Measurements from ENCODE around the gene CBFA2T2. TPM values are rescaled to one million over a fixed set of nuclear protein-coding genes. Genes with fewer than 3 reads are reported as not detected.

CBFA2T2 gene
- total and polyA plus RNA-seq, 4 experiments from 2014 or later, result 16.5 to 43.4 (median 33.6) TPM

DNA sequence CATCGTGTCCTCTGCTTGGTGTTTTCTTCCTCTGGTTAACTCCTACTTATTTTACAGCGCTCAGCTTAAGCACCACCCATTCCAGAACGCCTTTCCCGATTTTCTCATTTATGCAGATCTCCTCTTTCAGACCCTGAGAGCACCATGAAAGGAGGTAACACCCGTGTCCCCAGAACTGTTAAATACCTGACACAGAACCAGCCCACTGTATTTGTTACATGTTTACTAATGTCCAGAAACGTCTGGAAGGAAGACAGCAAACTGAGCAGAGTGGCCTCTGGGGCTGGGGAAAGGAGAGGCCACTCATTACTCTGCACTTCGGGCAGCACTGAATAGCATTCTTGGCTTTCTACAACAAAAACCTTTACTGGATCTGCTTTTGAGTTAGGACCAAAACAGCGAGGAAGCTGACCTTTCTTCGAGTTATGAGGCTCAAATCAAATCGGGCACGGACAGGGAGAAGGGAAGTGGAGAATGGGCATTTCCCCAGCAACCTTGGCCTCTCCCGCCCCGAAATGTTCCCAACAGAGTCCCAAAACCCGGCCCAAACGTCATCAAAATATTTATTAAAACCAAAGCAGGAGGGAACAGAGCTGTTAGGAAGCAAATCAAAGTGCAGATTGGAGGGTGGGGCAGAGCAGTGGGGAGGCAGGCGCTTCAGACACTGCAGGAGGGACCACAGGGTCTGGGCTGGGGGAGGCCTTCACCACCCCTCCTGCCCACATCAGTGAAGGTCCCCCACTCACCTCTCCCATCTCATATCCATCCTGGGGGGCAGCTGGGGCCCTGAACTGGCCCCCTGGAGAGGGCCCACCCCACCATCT is 185.5 kb downstream of the CBFA2T2 start:
- Histone ChIP-seq H3K4me3 (ENCODE audit: low read length in 2 of 2) (no peak overlapping the region), H3K9me3 (ENCODE audit: control insufficient read depth in 1 of 2, low read length in 2 of 2) (no peaks in the 10 kb centered on the region), H3K27me3 (ENCODE audit: insufficient read depth, low read length) (no peaks in the 10 kb centered on the region), H3K4me1 (ENCODE audit: insufficient read depth, low read length) (peaks cover 54% of the 10 kb centered on the region), H3K27ac (ENCODE audit: low read depth, low read length) (no peak overlapping the region), H3K36me3 (ENCODE audit: insufficient read depth, low read length) (no peaks in the 10 kb centered on the region)
- H3K4me1 Mint-ChIP-seq, result peaks cover 25 to 66% (median 45%) of the 10 kb centered on the region in 4 donors
- H3K4me3 Mint-ChIP-seq, result peak overlapping the region; percentile 73 to 91 (median 82)
- ChIA-PET POLR2A (ENCODE audit: partially characterized antibody) (interaction anchor here (0.9 to 3.4 kb wide), 5 partner anchors 9 to 232 kb away, joined by 3 to 25 read pairs (median 4); partner anchors contain the start of genes ACTL10, PXMP4 and SNTA1), CTCF (ENCODE audit: partially characterized antibody) (no interaction called here)
- DNase-seq, result no peak
- peak overlapping the region; percentile 31 to 87 (median 77) for H3K27ac Mint-ChIP-seq
- no peaks in the 10 kb centered on the region for H3K36me3 Mint-ChIP-seq
- intact Hi-C loops (cut with micrococcal nuclease), result no loop called here
- H3K27me3 Mint-ChIP-seq, result no peaks in the 10 kb centered on the region
- no peaks in the 10 kb centered on the region for H3K9me3 Mint-ChIP-seq

DNA sequence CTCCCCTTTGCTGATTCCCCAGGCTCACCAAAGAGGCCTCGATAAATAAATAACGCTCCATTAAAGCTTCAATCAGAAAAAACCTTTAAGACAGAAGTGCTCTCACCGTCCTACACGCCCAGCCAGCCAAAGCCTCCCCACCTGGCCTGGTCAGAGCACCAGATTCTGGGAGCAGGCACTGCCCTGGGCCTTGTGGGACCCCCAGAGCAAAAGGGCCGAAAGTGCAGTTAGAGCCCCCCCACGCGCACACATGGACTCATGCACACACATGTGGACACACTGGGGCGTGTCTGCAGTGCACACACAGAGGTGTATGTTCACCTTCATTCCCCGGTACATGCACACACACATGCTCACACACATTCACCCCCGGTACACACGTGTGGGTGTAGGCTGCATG is 186.2 kb downstream of the CBFA2T2 start:
- no peak for DNase-seq
- CTCF ChIA-PET (ENCODE audit: partially characterized antibody), result no interaction called here
- Histone ChIP-seq H3K9me3 (ENCODE audit: control insufficient read depth in 1 of 2, low read length in 2 of 2) (no peaks in the 10 kb centered on the region), H3K36me3 (ENCODE audit: insufficient read depth, low read length) (no peaks in the 10 kb centered on the region), H3K4me3 (ENCODE audit: low read length in 2 of 2) (no peak overlapping the region), H3K27me3 (ENCODE audit: insufficient read depth, low read length) (no peaks in the 10 kb centered on the region), H3K27ac (ENCODE audit: low read depth, low read length) (no peak overlapping the region), H3K4me1 (ENCODE audit: insufficient read depth, low read length) (peaks cover 62% of the 10 kb centered on the region)
- peak overlapping the region in 1 of 7 donors; percentile 31 for H3K27ac Mint-ChIP-seq
- no peaks in the 10 kb centered on the region for H3K9me3 Mint-ChIP-seq
- intact Hi-C loops (cut with micrococcal nuclease), result no loop called here
- peaks cover 27 to 69% (median 50%) of the 10 kb centered on the region in 4 donors for H3K4me1 Mint-ChIP-seq
- no peaks in the 10 kb centered on the region for H3K36me3 Mint-ChIP-seq
- POLR2A ChIA-PET (ENCODE audit: partially characterized antibody), result interaction anchor here (1.0 to 3.4 kb wide), 3 partner anchors 10 to 44 kb away, joined by 3 to 25 read pairs (median 6); partner anchors contain the start of gene ACTL10
- H3K4me3 Mint-ChIP-seq, result peak overlapping the region in 4 of 8 donors; percentile 13 to 42 (median 32)
- no peaks in the 10 kb centered on the region for H3K27me3 Mint-ChIP-seq

DNA sequence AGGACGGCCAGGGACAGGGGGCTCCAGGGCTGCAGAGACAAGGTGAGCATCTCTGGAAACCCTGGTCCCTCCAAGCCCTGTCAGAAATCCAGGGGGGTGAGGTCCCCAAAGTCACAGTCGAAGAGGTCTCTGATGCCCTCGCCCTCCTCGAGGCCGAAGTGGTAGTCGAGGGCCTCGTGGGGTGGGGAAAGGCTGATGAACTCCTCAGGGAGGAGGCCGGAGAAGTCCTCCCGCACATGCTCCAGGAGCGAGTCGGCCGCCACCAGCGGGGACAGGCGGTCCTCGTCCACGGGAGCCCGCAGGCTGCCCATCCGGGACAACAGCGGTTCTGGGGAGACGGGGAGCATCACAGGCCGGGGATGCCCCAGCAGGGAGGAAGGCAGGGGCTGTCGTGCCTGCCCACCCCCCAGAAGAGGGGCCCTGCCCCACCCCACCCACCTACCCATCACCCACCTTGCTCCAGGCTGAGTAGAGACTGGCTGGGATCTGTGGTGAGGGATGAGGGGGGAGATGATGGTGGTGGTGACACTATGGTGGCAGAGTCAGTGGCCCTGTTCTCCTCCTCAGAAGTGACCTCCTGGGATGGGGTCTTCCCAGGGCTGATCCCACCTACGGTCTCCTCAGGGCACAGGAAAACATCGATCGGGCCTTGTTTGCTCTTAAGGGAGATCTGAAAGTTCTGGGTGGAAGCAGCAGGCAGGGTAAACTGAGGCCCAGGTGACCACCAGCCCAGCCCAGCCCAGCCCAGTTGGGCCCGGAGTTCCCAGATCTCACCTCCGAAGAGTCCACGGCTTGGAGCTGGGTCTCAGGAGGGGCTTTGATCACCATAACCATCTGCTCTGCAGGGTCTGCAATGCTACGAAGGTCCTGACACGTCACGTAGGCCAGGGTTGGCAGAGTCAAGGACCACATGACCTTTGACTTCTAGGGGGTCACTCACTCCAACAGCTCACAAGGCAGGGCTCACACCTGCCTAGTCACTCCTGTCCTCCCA is 187.1 kb downstream of the CBFA2T2 start:
- ChIA-PET POLR2A (ENCODE audit: partially characterized antibody) (interaction anchor here (5.3 kb wide), 1 partner anchor 10 kb away, joined by 122 read pairs; the partner anchor contains the start of genes ACTL10 and C20orf144), CTCF (ENCODE audit: partially characterized antibody) (interaction anchor here (1.4 to 6.5 kb wide), 2 partner anchors 9 to 222 kb away, joined by 4 to 88 read pairs; partner anchors contain the start of gene ACTL10)
- Histone ChIP-seq H3K9me3 (ENCODE audit: control insufficient read depth in 1 of 2, low read length in 2 of 2) (no peaks in the 10 kb centered on the region), H3K27me3 (ENCODE audit: insufficient read depth, low read length) (no peaks in the 10 kb centered on the region), H3K27ac (ENCODE audit: low read depth, low read length) (no peak overlapping the region), H3K4me3 (ENCODE audit: low read length in 2 of 2) (no peak overlapping the region), H3K4me1 (ENCODE audit: insufficient read depth, low read length) (peaks cover 62% of the 10 kb centered on the region), H3K36me3 (ENCODE audit: insufficient read depth, low read length) (no peaks in the 10 kb centered on the region)
- no peak for DNase-seq
- Mint-ChIP-seq H3K4me3 (peak overlapping the region in 3 of 8 donors; percentile 9 to 31 (median 29)), H3K27me3 (no peaks in the 10 kb centered on the region), H3K27ac (peak overlapping the region in 4 of 7 donors; percentile 10 to 52 (median 37)), H3K4me1 (peaks cover 33 to 73% (median 53%) of the 10 kb centered on the region in 4 donors), H3K9me3 (no peaks in the 10 kb centered on the region), H3K36me3 (no peaks in the 10 kb centered on the region)
- intact Hi-C loops (cut with micrococcal nuclease), result no loop called here

DNA sequence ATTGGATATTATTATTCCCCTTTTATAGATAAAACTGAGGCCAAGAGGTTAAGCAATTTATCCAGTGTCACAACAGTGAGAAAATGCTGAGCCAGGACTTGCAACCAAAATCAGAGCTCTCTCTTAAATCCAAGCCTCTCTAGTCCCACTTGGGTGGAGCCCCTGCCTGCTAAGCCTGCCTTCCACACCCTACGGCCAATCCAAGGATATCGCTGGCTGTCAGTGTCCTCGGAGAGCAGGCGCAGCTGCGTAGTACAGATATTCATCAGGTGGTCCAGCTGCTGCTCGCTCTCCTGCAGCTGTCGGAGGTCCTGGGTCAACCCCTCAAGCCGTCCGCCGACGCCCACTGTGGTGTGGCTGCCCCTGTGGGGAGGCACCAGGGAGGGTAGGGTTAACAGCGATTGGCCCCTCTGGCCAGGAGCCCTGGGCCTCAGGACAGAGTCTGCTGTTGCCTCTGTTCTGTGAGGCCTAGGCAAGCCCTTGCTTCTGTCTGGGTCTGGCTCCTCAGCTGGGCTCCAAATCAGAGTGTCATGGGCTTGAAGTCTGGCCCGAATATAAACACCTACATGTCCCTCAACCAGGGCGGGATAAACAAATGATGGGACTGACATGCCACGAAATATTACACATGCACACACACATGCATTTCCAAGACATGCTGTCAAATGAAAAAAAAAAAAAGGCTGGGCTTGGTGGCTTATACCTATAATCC is 188.3 kb downstream of the CBFA2T2 start:
- ChIA-PET POLR2A (ENCODE audit: partially characterized antibody) (interaction anchor here (2.2 to 5.3 kb wide), 3 partner anchors 10 to 42 kb away, joined by 15 to 122 read pairs (median 19); partner anchors contain the start of genes ACTL10, C20orf144 and PXMP4), CTCF (ENCODE audit: partially characterized antibody) (interaction anchor here (1.4 to 6.5 kb wide), 3 partner anchors 11 to 223 kb away, joined by 4 to 88 read pairs (median 4); partner anchors contain the start of genes ACTL10 and C20orf144)
- intact Hi-C loops (cut with micrococcal nuclease), result no loop called here

DNA sequence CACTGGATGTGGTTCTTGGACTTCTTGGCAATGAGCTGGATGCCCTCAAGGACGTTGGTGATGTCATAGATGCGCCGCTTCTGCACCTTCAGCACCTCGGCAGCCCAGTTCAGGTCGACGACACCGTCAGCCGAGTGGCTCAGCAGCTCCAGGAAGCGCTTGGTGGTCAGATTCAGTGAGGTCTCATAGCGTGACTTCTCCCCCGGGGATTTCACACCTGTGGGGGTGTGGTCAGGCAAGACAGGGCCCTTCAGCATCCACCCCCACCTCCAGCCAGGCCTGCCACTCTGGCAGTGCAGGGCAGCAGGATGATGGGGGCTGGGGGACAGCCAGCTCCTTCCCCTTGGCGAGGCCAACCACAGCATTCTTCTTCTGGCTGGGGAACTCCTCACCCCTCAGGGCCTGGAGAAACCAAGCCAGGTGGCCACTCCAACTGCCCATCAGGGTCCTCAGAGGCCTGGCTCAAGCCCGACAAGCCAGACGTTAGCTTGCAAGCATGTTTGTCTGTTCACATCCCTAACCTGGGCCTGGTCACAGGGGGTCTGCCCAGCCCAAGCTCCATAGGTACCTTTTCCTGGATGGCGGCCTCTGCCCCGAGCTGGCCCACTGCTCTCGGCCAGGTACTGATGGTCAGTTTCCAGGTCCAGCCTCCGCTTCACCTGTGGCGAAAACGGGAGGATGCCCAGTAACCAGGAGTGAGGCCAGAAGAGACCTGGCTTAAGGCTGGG is 190.0 kb downstream of the CBFA2T2 start:
- no peak overlapping the region for H3K27ac ChIP-seq (ENCODE audit: low read depth, low read length)
- POLR2A ChIA-PET (ENCODE audit: partially characterized antibody), result interaction anchor here (1.1 to 5.3 kb wide), 9 partner anchors 8 to 432 kb away, joined by 3 to 122 read pairs (median 7); partner anchors contain the start of genes ACTL10, C20orf144, CBFA2T2 and EIF2S2
- no peaks in the 10 kb centered on the region for H3K27me3 ChIP-seq (ENCODE audit: insufficient read depth, low read length)
- CTCF ChIA-PET (ENCODE audit: partially characterized antibody), result interaction anchor here (1.0 to 6.5 kb wide), 6 partner anchors 12 to 236 kb away, joined by 3 to 88 read pairs (median 4); partner anchors contain the start of genes ACTL10 and C20orf144
- Mint-ChIP-seq H3K4me3 (peak overlapping the region in 7 of 8 donors; percentile 3 to 79 (median 71)), H3K4me1 (peaks cover 24 to 61% (median 43%) of the 10 kb centered on the region in 4 donors), H3K9me3 (no peaks in the 10 kb centered on the region), H3K36me3 (no peaks in the 10 kb centered on the region), H3K27me3 (no peaks in the 10 kb centered on the region), H3K27ac (peak overlapping the region; percentile 58 to 93 (median 90))
- DNase-seq, result peak; percentile 22 to 73 (median 36)
- intact Hi-C loops (cut with micrococcal nuclease), result no loop called here
- H3K9me3 ChIP-seq (ENCODE audit: control insufficient read depth in 1 of 2, low read length in 2 of 2), result no peaks in the 10 kb centered on the region
- no peaks in the 10 kb centered on the region for H3K36me3 ChIP-seq (ENCODE audit: insufficient read depth, low read length)
- H3K4me3 ChIP-seq (ENCODE audit: low read length in 2 of 2), result no peak overlapping the region
- peaks cover 47% of the 10 kb centered on the region for H3K4me1 ChIP-seq (ENCODE audit: insufficient read depth, low read length)

More for the DNA sequence above, 188.3 kb downstream of the CBFA2T2 start:
- Histone ChIP-seq H3K9me3 (ENCODE audit: control insufficient read depth in 1 of 2, low read length in 2 of 2) (no peaks in the 10 kb centered on the region), H3K4me3 (ENCODE audit: low read length in 2 of 2) (no peak overlapping the region), H3K27ac (ENCODE audit: low read depth, low read length) (peak overlapping the region; percentile 40), H3K4me1 (ENCODE audit: insufficient read depth, low read length) (peaks cover 54% of the 10 kb centered on the region), H3K27me3 (ENCODE audit: insufficient read depth, low read length) (no peaks in the 10 kb centered on the region), H3K36me3 (ENCODE audit: insufficient read depth, low read length) (no peaks in the 10 kb centered on the region)
- Mint-ChIP-seq H3K27ac (peak overlapping the region; percentile 58 to 93 (median 90)), H3K4me3 (peak overlapping the region in 7 of 8 donors; percentile 29 to 79 (median 71)), H3K27me3 (no peaks in the 10 kb centered on the region), H3K4me1 (peaks cover 30 to 64% (median 47%) of the 10 kb centered on the region in 4 donors), H3K9me3 (no peaks in the 10 kb centered on the region), H3K36me3 (no peaks in the 10 kb centered on the region)
- peak in 1 of 5 donors; percentile 2 for DNase-seq

All from CD4-positive, alpha-beta memory T cell (primary cell).